Measurements from ENCODE around the gene HDAC11.

The HDAC11 gene

GRCh38 chr3:13549623-13550422 lies 69.7 kb downstream of the HDAC11 start:
- H3K79me2 ChIP-seq (ENCODE audit: low read length): no peaks in the 10 kb centered on the region
- H3K9ac ChIP-seq (ENCODE audit: low read length): no peak overlapping the region
- no peaks in the 10 kb centered on the region for H4K20me1 ChIP-seq (ENCODE audit: insufficient read depth, low read length)
- H3K4me2 ChIP-seq (ENCODE audit: low read depth, low read length): no peak overlapping the region
- H3K27ac ChIP-seq (ENCODE audit: low read length): no peak overlapping the region
- H2AFZ ChIP-seq (ENCODE audit: low read length): no peak overlapping the region
- H3K36me3 ChIP-seq (replicated peaks; ENCODE audit: insufficient read depth, low read length): no peaks in the 10 kb centered on the region
- H3F3A ChIP-seq (ENCODE audit: insufficient read depth, low read length): no peaks in the 10 kb centered on the region
- H3K9me2 ChIP-seq (replicated peaks; ENCODE audit: insufficient read depth, low read length): no peaks in the 10 kb centered on the region
- no peaks in the 10 kb centered on the region for H3K4me1 ChIP-seq (ENCODE audit: low read length)
- TF ChIP-seq EZH2phosphoT487 (IDR thresholded peaks at IDR 0.05; ENCODE audit: low read length): no peak
- TF ChIP-seq EZH2 (optimal IDR thresholded peaks at IDR 0.05; ENCODE audit: low read depth, low read length): no peak
- no peak for TF ChIP-seq CTCF (IDR thresholded peaks at IDR 0.05; ENCODE audit: low read length)
- no peaks in the 10 kb centered on the region for H3K9me3 ChIP-seq (replicated peaks; ENCODE audit: insufficient read depth, low read length)
- no peak for DNase-seq
- no peak overlapping the region for H3K4me3 ChIP-seq (ENCODE audit: low read length)
- H3K27me3 ChIP-seq (replicated peaks; ENCODE audit: insufficient read depth, low read length): peaks cover 89% of the 10 kb centered on the region

- H3K4me2 ChIP-seq (ENCODE audit: low read depth, low read length): no peak overlapping the region
- no peak overlapping the region for H3K27ac ChIP-seq (ENCODE audit: low read length)
- no peaks in the 10 kb centered on the region for H3K9me3 ChIP-seq (replicated peaks; ENCODE audit: insufficient read depth, low read length)
- H3K36me3 ChIP-seq (replicated peaks; ENCODE audit: insufficient read depth, low read length): no peaks in the 10 kb centered on the region
- H3K27me3 ChIP-seq (replicated peaks; ENCODE audit: insufficient read depth, low read length): peaks cover 88% of the 10 kb centered on the region
- H3K9me2 ChIP-seq (replicated peaks; ENCODE audit: insufficient read depth, low read length): no peaks in the 10 kb centered on the region
- no peaks in the 10 kb centered on the region for H3K4me1 ChIP-seq (ENCODE audit: low read length)
- no peak overlapping the region for H2AFZ ChIP-seq (ENCODE audit: low read length)
- H3K79me2 ChIP-seq (ENCODE audit: low read length): no peaks in the 10 kb centered on the region
- no peak for DNase-seq
- TF ChIP-seq EZH2 (optimal IDR thresholded peaks at IDR 0.05; ENCODE audit: low read depth, low read length): no peak
- no peak for TF ChIP-seq EZH2phosphoT487 (IDR thresholded peaks at IDR 0.05; ENCODE audit: low read length)
- TF ChIP-seq CTCF (IDR thresholded peaks at IDR 0.05; ENCODE audit: low read length): no peak
- H3F3A ChIP-seq (ENCODE audit: insufficient read depth, low read length): no peaks in the 10 kb centered on the region
- H3K9ac ChIP-seq (ENCODE audit: low read length): no peak overlapping the region
- no peaks in the 10 kb centered on the region for H4K20me1 ChIP-seq (ENCODE audit: insufficient read depth, low read length)
- H3K4me3 ChIP-seq (ENCODE audit: low read length): no peak overlapping the region
Measured at GRCh38 chr3:13550423-13550690, 70.3 kb downstream of the HDAC11 start.

DNA sequence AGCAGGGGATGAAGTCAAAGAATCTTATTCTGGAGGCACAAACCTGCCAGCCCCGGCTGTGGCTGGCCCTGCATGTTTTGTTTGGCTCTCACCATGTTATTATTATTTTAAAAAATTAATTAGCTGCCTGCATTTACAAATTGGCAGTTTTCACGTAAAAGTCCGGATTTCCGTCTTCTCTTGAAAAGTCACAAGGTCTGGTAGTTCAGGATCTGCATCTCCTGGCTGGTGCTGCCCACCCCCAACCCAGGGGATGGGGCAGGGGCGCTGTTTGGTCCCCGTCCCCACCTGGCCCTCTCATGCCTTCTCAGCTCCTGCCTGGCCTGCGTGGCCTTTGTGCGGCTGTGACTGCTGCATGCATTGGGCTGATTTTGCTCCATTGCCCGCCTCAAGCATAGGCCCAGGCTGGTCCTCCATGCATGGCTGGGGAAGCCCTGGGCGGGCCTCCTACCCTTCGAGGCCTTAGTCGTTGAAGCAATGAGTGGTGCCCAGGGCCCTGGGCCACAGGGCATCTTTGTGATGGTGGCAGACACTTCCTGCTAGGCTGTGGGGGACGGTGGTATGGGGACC lies 70.8 kb downstream of the HDAC11 start:
- Histone ChIP-seq H3K4me1 (ENCODE audit: low read length) (no peaks in the 10 kb centered on the region), H3K4me3 (ENCODE audit: low read length) (no peak overlapping the region), H3K27ac (ENCODE audit: low read length) (no peak overlapping the region), H3K9me2 (replicated peaks; ENCODE audit: insufficient read depth, low read length) (no peaks in the 10 kb centered on the region), H3K4me2 (ENCODE audit: low read depth, low read length) (no peak overlapping the region), H3K9me3 (replicated peaks; ENCODE audit: insufficient read depth, low read length) (no peaks in the 10 kb centered on the region), H3K27me3 (replicated peaks; ENCODE audit: insufficient read depth, low read length) (peaks cover 87% of the 10 kb centered on the region), H2AFZ (ENCODE audit: low read length) (no peak overlapping the region), H3K9ac (ENCODE audit: low read length) (no peak overlapping the region), H3F3A (ENCODE audit: insufficient read depth, low read length) (no peaks in the 10 kb centered on the region), H4K20me1 (ENCODE audit: insufficient read depth, low read length) (no peaks in the 10 kb centered on the region), H3K36me3 (replicated peaks; ENCODE audit: insufficient read depth, low read length) (no peaks in the 10 kb centered on the region), H3K79me2 (ENCODE audit: low read length) (no peaks in the 10 kb centered on the region)
- DNase-seq: no peak
- no peak for TF ChIP-seq EZH2phosphoT487 (IDR thresholded peaks at IDR 0.05; ENCODE audit: low read length)
- no peak for TF ChIP-seq EZH2 (optimal IDR thresholded peaks at IDR 0.05; ENCODE audit: low read depth, low read length)
- TF ChIP-seq CTCF (IDR thresholded peaks at IDR 0.05; ENCODE audit: low read length): no peak

All from MM.1S (cell line).